ENCODE results near the gene CREG1.

- TF ChIP-seq FOXM1 (IDR thresholded peaks at IDR 0.05; ENCODE audit: borderline replicate concordance, low read depth) (no peak), MAX (IDR thresholded peaks at IDR 0.05) (no peak), TEAD4 (IDR thresholded peaks at IDR 0.05) (no peak), TAF1 (IDR thresholded peaks at IDR 0.05; ENCODE audit: low read depth) (no peak), RAD21 (IDR thresholded peaks at IDR 0.05; ENCODE audit: low read depth) (no peak), REST (IDR thresholded peaks at IDR 0.05; ENCODE audit: low read depth) (no peak), NFIC (IDR thresholded peaks at IDR 0.05) (no peak), ZBTB7A (IDR thresholded peaks at IDR 0.05; ENCODE audit: low read depth) (no peak), EGR1 (IDR thresholded peaks at IDR 0.05) (no peak), CEBPB (IDR thresholded peaks at IDR 0.05) (no peak), EP300 (IDR thresholded peaks at IDR 0.05; ENCODE audit: borderline replicate concordance) (no peak), YY1 (IDR thresholded peaks at IDR 0.05; ENCODE audit: low read depth) (no peak)
Measured at GRCh38 chr1:167529829-167530474, 23.6 kb downstream of the CREG1 start.
